Endothelial cell of umbilical vein (primary cell): ENCODE results near the gene FANK1. TPM values are rescaled to one million over a fixed set of nuclear protein-coding genes. Genes with fewer than 3 reads are reported as not detected.
"Not testable (repeated sequence)": the region's sequence is repeated elsewhere in the genome, so short reads cannot be mapped to it uniquely, and the experiment has no call there.

Experiments used
- BruUV-seq: library from RNA; stranded (reverse); fragments of 400-500 nt; replicated peaks from 2 replicates; lab custom pipeline; 2021; lab: Mats Ljungman, UMichigan
- CTCF ChIA-PET: fragments of 300-600, 350-600 bp; sonication (Branson Sonifier 250); formaldehyde crosslinking; loops from one replicate; lab custom pipeline; 2021; ENCODE audit warnings: antibody characterized with exemption, inconsistent platforms; lab: Charles Lee
- POLR2A ChIA-PET: fragments of 300-600, 350-600 bp; sonication (Branson Sonifier 250); formaldehyde crosslinking; loops from one replicate; lab custom pipeline; 2021; ENCODE audit warnings: antibody characterized with exemption, inconsistent platforms; lab: Charles Lee
- DNase-seq: peaks from one replicate; pipeline ENCODE4 v3.0.0-alpha.2; 2011; ENCODE audit warnings: low read depth, low spot score
- FAIRE-seq: peaks from 2 replicates; lab custom pipeline; 2011; peaks lifted over from hg19 to GRCh38; lab: Jason Lieb, UNC
- H2AFZ ChIP-seq: 2 replicates; pipeline ENCODE4 v1.6.0; 2012; ENCODE audit warnings: low read depth, low read length, control low read depth, inconsistent platforms
- H3K27ac ChIP-seq: 2 replicates; pipeline ENCODE4 v1.5.1; 2011; ENCODE audit warnings: low read depth, mild to moderate bottlenecking, control low read depth, low read length, moderate library complexity; ENCODE audit not compliant: insufficient read depth
- H3K27me3 ChIP-seq, 2 experiments: 2 replicates each; pipeline versions ENCODE4 v1.6.0 to v1.6.1; 2011; ENCODE audit warnings: low read length in 2 of 2, mixed read lengths in 1 of 2; ENCODE audit not compliant: control insufficient read depth in 2 of 2, insufficient read depth in 2 of 2
- H3K36me3 ChIP-seq, 2 experiments: 2 replicates in 1 of 2; 3 replicates in 1 of 2; pipeline ENCODE4 v1.5.1; 2011; ENCODE audit warnings: low read length in 2 of 2, mild to moderate bottlenecking in 1 of 2, moderate library complexity in 1 of 2; ENCODE audit not compliant: control insufficient read depth in 2 of 2, insufficient read depth in 2 of 2; ENCODE audit errors: extremely low read depth in 1 of 2
- H3K4me1 ChIP-seq: 3 replicates; pipeline ENCODE4 v1.5.1; 2011; ENCODE audit warnings: mild to moderate bottlenecking, low read length; ENCODE audit not compliant: control insufficient read depth, insufficient read depth; ENCODE audit errors: extremely low read depth
- H3K4me2 ChIP-seq: 2 replicates; pipeline ENCODE4 v1.6.1; 2011; ENCODE audit warnings: low read length, control low read depth, mixed read lengths; ENCODE audit not compliant: insufficient read depth
- H3K4me3 ChIP-seq, 3 experiments: fragments of 200-600 bp in 1 of 3; sonication (generic), shearing (Covaris generic) in 1 of 3; replicated peaks in 1 of 3; 2 replicates each; pipeline ENCODE4 v1.5.1; 2011 to 2016; ENCODE audit warnings: control low read depth in 3 of 3, low read length in 3 of 3, mild to moderate bottlenecking in 2 of 3, inconsistent platforms in 1 of 3, low read depth in 1 of 3, moderate library complexity in 1 of 3; ENCODE audit not compliant: insufficient read depth in 1 of 3
- H3K79me2 ChIP-seq: 2 replicates; pipeline ENCODE4 v1.6.0; 2012; ENCODE audit warnings: low read length, inconsistent platforms; ENCODE audit not compliant: control insufficient read depth, insufficient read depth
- H3K9ac ChIP-seq: replicated peaks from 2 replicates; pipeline ENCODE3; 2011; ENCODE audit warnings: low read length, control low read depth; ENCODE audit not compliant: insufficient read depth; ENCODE audit errors: extremely low read depth
- H3K9me1 ChIP-seq: replicated peaks from 3 replicates; pipeline ENCODE4 v1.6.0; 2011; ENCODE audit warnings: mild to moderate bottlenecking, low read length; ENCODE audit not compliant: control insufficient read depth, insufficient read depth; ENCODE audit errors: extremely low read depth
- H3K9me3 ChIP-seq: replicated peaks from 2 replicates; pipeline ENCODE4 v1.5.1; 2012; ENCODE audit warnings: low read length, inconsistent platforms; ENCODE audit not compliant: control insufficient read depth, insufficient read depth
- H4K20me1 ChIP-seq: replicated peaks from 2 replicates; pipeline ENCODE3; 2011; ENCODE audit warnings: mild to moderate bottlenecking, low read length; ENCODE audit not compliant: control insufficient read depth, insufficient read depth; ENCODE audit errors: extremely low read depth
- POLR2A ChIP-seq: IDR thresholded peaks from 2 replicates; pipeline ENCODE4 v1.6.1; 2012; ENCODE audit warnings: low read depth, mild to moderate bottlenecking, control low read depth, low read length
- POLR2AphosphoS5 ChIP-seq: IDR thresholded peaks from 2 replicates; pipeline ENCODE4 v1.6.1; 2012; ENCODE audit warnings: low read depth, mild to moderate bottlenecking, control low read depth, low read length, moderate library complexity; ENCODE audit not compliant: insufficient read depth
- dilution Hi-C: fragments of 300-500 bp; cut with MboI; formaldehyde crosslinking; loops from one replicate; pipeline ENCODE4 v1.15.0; 2019; ENCODE audit warnings: low sequenced_read_pairs; ENCODE audit not compliant: extremely low pct_ligation_motif_present
- intact Hi-C: fragments of 100-400 bp; cut with micrococcal nuclease; formaldehyde crosslinking; loops from one replicate; pipeline ENCODE4 v1.10.0; 2022
- polyA plus RNA-seq, 4 experiments: library from polyadenylated mRNA; depleted of rRNA in 3 of 4; stranded (reverse) in 3 of 4; unstranded in 1 of 4; fragments of >200 nt; gene quantifications; 2 replicates each; pipeline versions ENCODE4 v1.2.1 to v1.2.3, GENCODE V29; 2011 to 2012; ENCODE audit warnings: missing spikeins in 1 of 4
- total RNA-seq: library from RNA; stranded (reverse); gene quantifications from 2 replicates; pipeline ENCODE4 v1.2.3, GENCODE V29; 2021

Gene FANK1
- total and polyA plus RNA-seq, 2 donors (not counting 3 experiments of a cell fraction or from before 2014, with no cell fraction given), result 1.6 to 1.9 TPM

DNA sequence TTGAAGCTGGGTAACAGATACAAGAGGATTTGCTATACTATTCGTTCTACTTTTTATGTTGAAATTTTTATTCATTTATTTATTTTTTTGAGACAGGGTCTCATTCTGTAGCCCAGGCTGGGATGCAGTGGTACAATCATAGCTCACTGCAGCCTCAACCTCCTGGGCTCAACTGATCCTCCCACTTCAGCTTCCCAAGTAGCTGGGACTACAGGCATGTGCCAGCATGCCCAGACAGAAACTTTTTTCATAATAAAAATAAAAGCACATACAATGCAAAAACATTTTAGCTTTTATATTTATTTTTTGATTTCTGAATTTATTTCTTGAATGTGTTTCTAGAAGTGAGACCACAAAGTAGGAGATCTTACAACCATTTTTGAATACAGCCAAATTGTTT, 71.2 kb downstream of the FANK1 start:
- Histone ChIP-seq H3K79me2 (no peaks in the 10 kb centered on the region), H3K4me3 (no peak overlapping the region), H3K9me3 (no peaks in the 10 kb centered on the region), H4K20me1 (no peaks in the 10 kb centered on the region), H2AFZ (no peak overlapping the region), H3K36me3 (no peaks in the 10 kb centered on the region), H3K27ac (no peak overlapping the region), H3K4me1 (no peaks in the 10 kb centered on the region), H3K9ac (no peak overlapping the region), H3K4me2 (no peak overlapping the region), H3K27me3 (peaks cover 0 to 2% of the 10 kb centered on the region in 2 experiments), H3K9me1 (no peaks in the 10 kb centered on the region)
- DNase-seq, result no peak
- BruUV-seq, result no TSS peak
- POLR2A ChIA-PET, result no interaction called here
- intact Hi-C loops (no loop called here), dilution Hi-C loops (no loop called here)
- FAIRE-seq, result no peak
- CTCF ChIA-PET, result no interaction called here
- TF ChIP-seq POLR2AphosphoS5, result no peak
- no peak for TF ChIP-seq POLR2A

GRCh38 chr10:125970077-125970630, 73.8 kb downstream of the FANK1 start:
- POLR2A ChIA-PET, H3K9me3 ChIP-seq, H3K4me2 ChIP-seq, H4K20me1 ChIP-seq, H3K9ac ChIP-seq, CTCF ChIA-PET, BruUV-seq, intact Hi-C loops, H3K27me3 ChIP-seq, H3K27ac ChIP-seq, H3K9me1 ChIP-seq, H3K36me3 ChIP-seq, H3K79me2 ChIP-seq, FAIRE-seq, DNase-seq, dilution Hi-C loops, H2AFZ ChIP-seq, H3K4me3 ChIP-seq, H3K4me1 ChIP-seq: not testable (repeated sequence)
